SU-DHL-6 (cell line): Measurements from ENCODE around the gene C15orf62.

ENCODE experiments used
- CTCF ChIP-seq: fragments of 200-600 bp; sonication (generic); IDR thresholded peaks from one replicate; pipeline ENCODE4 v1.5.1; 2017; ENCODE audit warnings: antibody characterized with exemption, mild to moderate bottlenecking, low read length, moderate library complexity; ENCODE audit not compliant: insufficient read depth, poor library complexity, severe bottlenecking
- EZH2phosphoT487 ChIP-seq: fragments of 200-600 bp; sonication (generic), shearing (Covaris generic); conservative IDR thresholded peaks from 2 replicates; pipeline ENCODE4 v1.6.1; 2018; ENCODE audit warnings: mild to moderate bottlenecking, antibody characterized with exemption, low read length, moderate library complexity, mixed read lengths

- TF ChIP-seq CTCF = no peak
- no peak for TF ChIP-seq EZH2phosphoT487
These were observed 29.9 kb upstream of the C15orf62 start for GRCh38 chr15:40739854-40740253.
